Psoas muscle (tissue), 8 donors: ENCODE measurements around the gene F12. TPM values are rescaled to one million over a fixed set of nuclear protein-coding genes. Genes with fewer than 3 reads are reported as not detected.
"Not testable (repeated sequence)": the region's sequence is repeated elsewhere in the genome, so short reads cannot be mapped to it uniquely, and the experiment has no call there.

Source experiments
- ATAC-seq, 4 donors: fragments of 200-7000 bp; cut with Tn5 transposase; one replicate each; pipeline ENCODE4 v1.9.1; 2020; ENCODE audit warnings: moderate library complexity in 3 of 4, mild to moderate bottlenecking in 2 of 4
- DNase-seq, 2 donors: peaks; one replicate each; pipeline ENCODE4 v3.0.0-alpha.2; 2020
- H3K27ac ChIP-seq: fragments of 200-600 bp; one replicate; pipeline ENCODE4 v1.8.0; 2022
- H3K27me3 ChIP-seq, 3 donors: fragments of 200-600 bp in 1 of 3; one replicate each; pipeline versions ENCODE4 v1.6.1 to v1.8.0; 2013 to 2022; ENCODE audit warnings: low read length in 2 of 3, mild to moderate bottlenecking in 2 of 3, moderate library complexity in 1 of 3; ENCODE audit not compliant: insufficient read depth in 3 of 3
- H3K36me3 ChIP-seq, 2 donors: fragments of 200-600 bp in 1 of 2; one replicate each; pipeline versions ENCODE4 v1.6.1 to v1.8.0; 2013 to 2022; ENCODE audit warnings: low read depth in 1 of 2, mild to moderate bottlenecking in 1 of 2, moderate library complexity in 1 of 2; ENCODE audit not compliant: insufficient read depth in 1 of 2
- H3K4me1 ChIP-seq: fragments of 200-600 bp; one replicate; pipeline ENCODE4 v1.8.0; 2022
- H3K4me3 ChIP-seq: fragments of 200-600 bp; one replicate; pipeline ENCODE4 v1.8.0; 2022; ENCODE audit warnings: mild to moderate bottlenecking
- H3K9me3 ChIP-seq: fragments of 200-600 bp; one replicate; pipeline ENCODE4 v1.8.0; 2022
- CTCF ChIP-seq: fragments of 200-600 bp; IDR thresholded peaks from one replicate; pipeline ENCODE4 v1.8.0; 2022; ENCODE audit warnings: antibody characterized with exemption
- WGBS, 3 donors: extraction: QIAGEN DNeasy Blood & Tissue Kit; methylation state at CpG; one replicate each; pipeline versions ENCODE4 v1.1.6 to v1.1.7; 2013; 5-methylcytosine and 5-hydroxymethylcytosine counted together
- intact Hi-C, 2 donors: fragments of 100-400 bp; cut with DNase I; formaldehyde crosslinking; loops; one replicate each; pipeline versions ENCODE4 v1.11.0 to v1.14.2; 2022
- polyA plus RNA-seq, 3 donors: library from polyadenylated mRNA; stranded (reverse); fragments of 200-250 nt; gene quantifications; one replicate each; pipeline ENCODE4 v1.2.3, GENCODE V29; 2013
- total RNA-seq, 4 donors: library from RNA; stranded (reverse); fragmentation: NEBNext Ultra II Directional in 2 of 4; extraction: Animal tissue kit (Norgen Biotek cat#: 25700) in 2 of 4; gene quantifications; one replicate each; pipeline versions ENCODE4 v1.2.1 to v1.2.4, GENCODE V29; 2021 to 2023
- donor health status: healthy with polysubstance abuse.
- donor health status: DM: no; HTN: no; CAD: no; lungs with moderate emphysema.
- donor health status: Bipolar disorder and iron deficiency.
- donor health status: healthy.
- donor health status: DM: yes; HTN: yes; CAD: no.
- donor health status: DM: no; HTN: no; CAD: no.
- donor health status: DM: no; HTN: no; CAD: no.
- donor health status: DM: yes; HTN: yes; CAD: no.

The F12 gene
- total and polyA plus RNA-seq, 7 donors = 0.06 to 0.81 (median 0.24) TPM; not detected in 3

GRCh38 chr5:177361418-177362291, 47.7 kb downstream of the F12 start:
- Histone ChIP-seq H3K27me3 (no peaks in the 10 kb centered on the region), H3K4me1 (peaks cover 30% of the 10 kb centered on the region)

GRCh38 chr5:177360740-177361139, 48.6 kb downstream of the F12 start:
- H3K9me3 ChIP-seq, H3K27ac ChIP-seq, H3K4me3 ChIP-seq, ATAC-seq, H3K36me3 ChIP-seq, H3K27me3 ChIP-seq, intact Hi-C loops: not testable (repeated sequence)
- peaks cover 22% of the 10 kb centered on the region for H3K4me1 ChIP-seq
- 84 to 92% (median 90%) methylated on average over 7 of the region's 7 CpGs for WGBS, 3 donors
- DNase-seq = peak in 1 of 2 donors; percentile 35

More at GRCh38 chr5:177361418-177362291, 47.7 kb downstream of the F12 start:
- WGBS, 3 donors = 76 to 79% (median 78%) methylated on average over 6 of the region's 6 CpGs
- intact Hi-C loops = no loop called here
- ATAC-seq (no peak), DNase-seq (peak in 1 of 2 donors; percentile 38)
- no peak for TF ChIP-seq CTCF
- Histone ChIP-seq H3K27ac (no peak overlapping the region), H3K4me3 (no peak overlapping the region), H3K9me3 (no peaks in the 10 kb centered on the region), H3K36me3 (no peaks in the 10 kb centered on the region)

GRCh38 chr5:177359860-177360259, 49.5 kb downstream of the F12 start:
- Histone ChIP-seq H3K4me1 (peaks cover 22% of the 10 kb centered on the region), H3K4me3 (no peak overlapping the region), H3K27me3 (no peaks in the 10 kb centered on the region), H3K36me3 (no peaks in the 10 kb centered on the region), H3K27ac (no peak overlapping the region), H3K9me3 (no peaks in the 10 kb centered on the region)
- ATAC-seq = no peak
- 69 to 81% (median 75%) methylated on average over 3 of the region's 3 CpGs for WGBS, 3 donors
- intact Hi-C loops = no loop called here
- DNase-seq = peak in 1 of 2 donors; percentile 6
- TF ChIP-seq CTCF = no peak

- 72 to 74% (median 74%) methylated on average over 6 of the region's 6 CpGs for WGBS, 3 donors
- Histone ChIP-seq H3K27me3 (no peaks in the 10 kb centered on the region), H3K4me1 (peaks cover 22% of the 10 kb centered on the region), H3K36me3 (no peaks in the 10 kb centered on the region), H3K4me3 (no peak overlapping the region), H3K9me3 (no peaks in the 10 kb centered on the region), H3K27ac (no peak overlapping the region)
- intact Hi-C loops = no loop called here
- DNase-seq = no peak
- no peak for TF ChIP-seq CTCF
- ATAC-seq = no peak
Observed at GRCh38 chr5:177359451-177359851, 49.9 kb downstream of the F12 start.

GRCh38 chr5:177358370-177358819, 51.0 kb downstream of the F12 start:
- intact Hi-C loops = no loop called here
- H3K9me3 ChIP-seq = no peaks in the 10 kb centered on the region
- H3K4me1 ChIP-seq = peaks cover 18% of the 10 kb centered on the region
- TF ChIP-seq CTCF = no peak
- DNase-seq (no peak), ATAC-seq (peak; percentile 10 to 53 (median 18))
- WGBS, 3 donors = 5 to 17% (median 11%) methylated on average over 5 of the region's 5 CpGs
- H3K27ac ChIP-seq = no peak overlapping the region
- no peaks in the 10 kb centered on the region for H3K27me3 ChIP-seq
- H3K36me3 ChIP-seq = no peaks in the 10 kb centered on the region
- peak overlapping the region; percentile 53 for H3K4me3 ChIP-seq
